IPS-11a (cell line): ENCODE results near the gene PUM2.
"Not testable (repeated sequence)": the region's sequence is repeated elsewhere in the genome, so short reads cannot be mapped to it uniquely, and the experiment has no call there.

Experiments used
- H3K4me3 ChIP-seq: one replicate; pipeline ENCODE4 v1.5.1; 2013; ENCODE audit warnings: low read depth, low read length, control low read depth

Gene PUM2

DNA sequence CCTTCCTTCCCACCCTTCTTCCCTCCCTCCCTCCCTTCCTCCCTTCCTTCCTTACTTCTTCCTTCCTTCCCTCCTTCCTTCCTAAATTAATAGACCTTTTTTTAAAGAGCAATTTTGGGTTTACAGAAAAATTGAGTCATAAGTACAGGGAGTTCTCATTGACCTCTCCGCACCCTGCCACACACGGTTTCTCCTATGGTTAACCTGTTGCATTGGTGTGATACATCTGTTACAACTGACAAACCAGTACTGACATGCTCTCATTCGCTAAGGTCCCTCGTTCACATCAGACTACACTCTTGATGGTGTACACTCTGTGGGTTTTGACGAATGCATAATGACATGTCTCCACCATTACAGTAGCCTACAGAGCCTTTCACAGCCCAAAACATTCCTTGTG lies 114.1 kb downstream of the PUM2 start:
- H3K4me3 ChIP-seq = no peak overlapping the region

DNA sequence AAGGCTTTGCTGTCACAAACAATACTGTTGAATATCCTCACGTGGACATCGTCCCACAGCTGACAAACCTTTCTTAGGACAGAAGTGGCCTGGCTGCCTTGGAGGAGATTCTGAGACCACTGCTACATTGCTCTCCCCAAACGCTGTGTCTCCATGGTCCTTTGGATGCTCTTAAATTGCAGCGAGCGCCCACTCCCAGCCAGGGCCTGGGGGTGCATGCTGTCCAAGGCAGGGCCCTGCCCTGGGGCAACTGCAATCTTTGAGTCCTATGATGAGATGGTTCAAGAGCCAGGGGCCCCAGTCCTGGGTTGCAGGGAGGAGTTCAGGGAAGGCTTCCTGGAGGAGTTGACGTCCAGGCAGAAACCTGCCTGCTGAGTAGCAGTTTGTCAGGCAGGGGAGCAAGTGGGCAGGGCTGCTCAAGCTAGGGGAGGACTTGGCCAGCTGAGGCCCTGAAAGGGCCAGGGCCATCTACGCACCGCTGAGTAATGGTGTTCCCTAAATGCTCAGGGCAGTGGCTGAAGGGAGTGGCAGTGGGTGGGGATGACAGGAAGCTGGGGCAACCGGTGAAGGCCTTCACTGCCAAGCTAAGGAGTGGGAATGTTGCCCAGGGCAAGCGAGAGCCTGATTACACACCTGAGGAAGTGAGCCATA lies 114.9 kb downstream of the PUM2 start:
- H3K4me3 ChIP-seq = no peak overlapping the region

GRCh38 chr2:20234597-20234996 lies 116.0 kb downstream of the PUM2 start:
- H3K4me3 ChIP-seq = not testable (repeated sequence)

- H3K4me3 ChIP-seq = no peak overlapping the region
Observed at GRCh38 chr2:20232837-20233207, 117.8 kb downstream of the PUM2 start.

GRCh38 chr2:20231598-20232026 lies 119.0 kb downstream of the PUM2 start:
- no peak overlapping the region for H3K4me3 ChIP-seq

- H3K4me3 ChIP-seq = no peak overlapping the region
Observed at GRCh38 chr2:20231159-20231558, 119.5 kb downstream of the PUM2 start.

GRCh38 chr2:20230114-20230425 lies 120.6 kb downstream of the PUM2 start:
- H3K4me3 ChIP-seq = no peak overlapping the region

- H3K4me3 ChIP-seq = no peak overlapping the region
Observed at GRCh38 chr2:20229322-20230113, 121.1 kb downstream of the PUM2 start.

DNA sequence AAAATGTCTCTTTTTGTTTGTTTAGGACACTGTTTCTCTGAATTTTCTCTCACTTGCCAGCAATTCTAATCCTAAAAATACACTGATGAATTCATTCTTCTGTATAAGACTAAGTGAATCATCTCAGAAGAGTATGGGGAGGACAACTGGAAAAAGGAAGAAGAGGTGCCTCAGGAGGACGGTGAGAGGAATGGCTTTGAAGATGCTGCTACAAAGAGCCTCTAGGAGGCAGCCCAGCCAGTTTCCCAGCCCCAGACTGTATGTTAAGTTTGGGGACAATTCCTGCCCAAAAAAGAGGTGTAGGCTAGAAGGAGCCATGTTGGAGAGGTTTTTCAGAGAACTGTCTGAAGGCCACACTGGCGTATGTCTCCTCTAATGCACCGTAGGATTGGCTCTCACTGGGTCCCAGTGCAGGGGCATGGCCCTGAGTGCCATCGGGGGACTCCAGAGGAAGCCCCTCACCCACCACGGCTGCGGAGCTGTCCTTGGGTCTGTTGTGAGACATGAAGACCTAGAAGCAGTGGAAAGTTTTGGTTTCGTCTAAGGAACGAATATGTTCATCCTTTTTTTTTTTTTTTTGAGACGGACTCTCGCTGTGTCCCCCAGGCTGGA lies 122.6 kb downstream of the PUM2 start:
- no peak overlapping the region for H3K4me3 ChIP-seq

GRCh38 chr2:20226152-20226545 lies 124.5 kb downstream of the PUM2 start:
- H3K4me3 ChIP-seq = no peak overlapping the region

DNA sequence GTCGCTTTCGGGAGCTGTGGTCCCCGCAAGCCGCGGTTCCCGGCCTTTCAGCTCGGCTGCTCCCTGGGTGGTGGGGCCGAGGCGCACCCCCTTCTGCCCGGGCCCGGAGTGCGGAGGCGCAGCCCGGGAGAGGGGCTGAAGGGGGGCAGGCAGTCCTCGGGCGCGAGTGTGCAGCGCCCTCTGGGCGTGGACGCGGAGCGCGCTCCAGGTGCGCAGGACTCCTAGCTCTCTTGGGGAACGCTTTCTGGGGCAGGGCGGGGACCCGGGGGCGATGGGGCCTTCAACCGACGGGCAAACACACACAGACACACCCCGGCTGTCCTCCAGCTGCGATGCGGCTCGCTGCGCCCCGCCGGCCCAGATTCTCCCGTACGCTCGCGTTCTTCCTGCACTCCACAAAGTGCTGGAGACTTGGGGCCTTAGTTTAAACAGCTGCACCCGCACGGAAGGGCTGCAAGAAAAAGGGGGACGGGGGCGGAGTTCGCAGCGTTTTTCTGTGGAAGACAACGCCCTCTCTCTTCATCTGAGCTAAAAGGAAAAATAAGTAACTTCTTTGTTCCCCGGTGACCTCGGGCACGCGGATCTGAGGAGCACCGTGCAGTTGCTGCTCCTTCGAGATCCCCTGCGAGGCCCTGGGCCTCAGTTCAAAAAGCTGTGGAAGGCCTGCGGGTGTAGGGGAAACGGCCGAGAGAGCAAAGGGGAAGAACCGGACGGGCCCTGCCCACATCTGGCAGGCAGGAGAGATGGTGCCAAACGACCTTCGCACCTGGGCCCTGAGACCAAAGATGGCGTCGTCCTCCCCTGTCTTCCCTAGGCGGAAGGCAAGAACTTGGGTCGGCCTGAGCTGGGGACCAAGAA lies 125.1 kb downstream of the PUM2 start:
- H3K4me3 ChIP-seq = peak overlapping the region; percentile 37

GRCh38 chr2:20224716-20225293 lies 125.8 kb downstream of the PUM2 start, which contains the start of gene SDC1:
Gene SDC1 (minus strand): TSS chr2:20225130. CDS start chr2:20224867, 263 bp downstream.
- H3K4me3 ChIP-seq = peak within 1 kb of the TSS; percentile 65

- H3K4me3 ChIP-seq = peak overlapping the region; percentile 65
Observed at GRCh38 chr2:20224164-20224715, 126.4 kb downstream of the PUM2 start.

DNA sequence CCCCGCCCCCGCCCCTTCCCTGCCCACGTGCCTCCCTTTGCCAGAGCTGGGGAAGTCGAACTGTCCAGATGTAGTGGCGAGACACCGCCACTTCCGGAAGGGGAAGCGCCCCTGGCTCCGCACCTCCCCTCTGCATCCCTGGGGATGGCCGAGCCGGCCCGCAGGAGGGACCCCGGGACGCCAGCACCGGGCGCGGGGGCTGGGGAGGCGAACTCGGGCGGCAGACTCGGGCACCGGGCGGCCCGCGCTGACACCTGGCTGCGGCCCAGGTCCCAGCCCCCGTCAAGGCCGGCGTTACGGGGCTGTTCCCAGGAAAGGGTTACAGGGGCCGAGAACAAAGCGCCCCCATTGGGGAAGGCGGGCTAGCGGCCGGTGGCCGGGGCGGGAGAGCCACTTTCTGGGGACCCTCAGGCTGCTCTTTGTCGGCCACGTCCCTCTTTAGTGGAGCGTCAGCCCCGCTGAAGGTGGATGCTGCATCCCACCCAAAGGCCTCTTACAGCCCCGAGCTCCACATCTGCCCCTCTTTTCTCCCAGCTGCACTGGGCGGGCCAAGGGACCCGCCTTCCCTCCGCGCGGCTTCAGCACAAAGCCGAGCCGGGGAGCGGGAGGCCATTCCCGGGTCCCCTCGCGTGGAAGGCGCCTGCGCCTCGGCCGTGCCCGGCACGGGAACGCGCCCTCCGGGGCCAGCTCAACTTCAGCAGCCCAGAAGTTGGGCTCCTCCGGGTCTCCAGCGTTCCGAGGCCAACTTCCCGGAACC lies 127.1 kb downstream of the PUM2 start:
- H3K4me3 ChIP-seq = peak overlapping the region; percentile 65

GRCh38 chr2:20222769-20223406 lies 127.8 kb downstream of the PUM2 start:
- H3K4me3 ChIP-seq = no peak overlapping the region

GRCh38 chr2:20222014-20222768 lies 128.5 kb downstream of the PUM2 start:
- H3K4me3 ChIP-seq = no peak overlapping the region

DNA sequence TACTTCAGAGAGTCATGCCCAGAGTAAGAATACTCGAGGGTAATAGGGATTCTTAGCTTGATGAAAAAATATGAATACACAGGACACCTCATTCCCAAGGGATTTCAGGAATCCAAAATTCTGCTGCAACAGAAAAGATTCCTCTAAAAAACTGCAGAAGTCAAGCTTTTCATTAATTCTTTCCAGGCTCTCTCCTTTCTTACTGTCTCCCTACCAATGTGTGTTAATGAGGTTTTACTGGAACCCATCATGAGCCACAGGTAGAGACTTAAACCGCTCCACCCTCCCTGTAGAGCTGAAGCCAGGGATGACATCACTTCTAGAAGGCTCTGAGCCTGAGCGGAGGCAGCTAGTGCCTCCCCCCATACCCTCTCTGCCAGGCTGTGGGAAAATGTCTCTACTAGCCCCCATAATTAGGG lies 129.1 kb downstream of the PUM2 start:
- H3K4me3 ChIP-seq = no peak overlapping the region

DNA sequence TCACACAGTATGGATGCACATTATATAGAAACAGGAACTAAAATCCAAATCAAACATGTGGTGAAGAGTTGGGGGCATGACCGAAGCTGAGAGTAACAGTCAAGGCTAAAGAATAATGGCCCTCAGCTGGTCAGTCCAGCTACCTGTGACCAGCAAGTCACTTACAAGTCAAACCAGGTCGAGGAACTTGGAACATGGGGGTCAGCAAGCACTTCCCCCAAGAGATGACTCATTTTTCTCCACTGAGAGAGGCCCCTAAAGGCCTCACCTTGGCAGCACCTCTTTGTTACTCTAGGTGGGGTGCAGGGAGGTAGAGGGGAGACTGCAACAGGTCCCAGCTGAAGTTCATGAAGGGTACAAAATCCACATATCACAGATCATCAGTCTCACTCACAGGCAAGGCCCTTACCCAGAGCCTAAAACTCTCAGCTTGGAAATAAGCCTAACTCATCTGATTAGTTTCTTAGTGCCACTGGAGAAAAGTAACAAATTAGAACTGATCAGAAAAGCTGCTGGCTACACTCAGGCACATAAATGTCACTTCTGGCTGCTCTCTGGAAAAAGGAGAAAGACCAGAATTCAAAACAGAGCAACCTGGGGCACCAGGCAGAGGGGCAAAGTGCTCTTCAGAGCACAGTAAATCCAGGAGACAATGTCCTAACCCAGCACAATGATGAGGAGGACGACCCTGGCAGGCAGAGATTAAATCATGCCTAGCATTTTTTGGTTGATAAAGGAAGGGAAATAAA lies 129.7 kb downstream of the PUM2 start:
- no peak overlapping the region for H3K4me3 ChIP-seq
